ENCODE measurements around the gene TNRC6A.

DNA sequence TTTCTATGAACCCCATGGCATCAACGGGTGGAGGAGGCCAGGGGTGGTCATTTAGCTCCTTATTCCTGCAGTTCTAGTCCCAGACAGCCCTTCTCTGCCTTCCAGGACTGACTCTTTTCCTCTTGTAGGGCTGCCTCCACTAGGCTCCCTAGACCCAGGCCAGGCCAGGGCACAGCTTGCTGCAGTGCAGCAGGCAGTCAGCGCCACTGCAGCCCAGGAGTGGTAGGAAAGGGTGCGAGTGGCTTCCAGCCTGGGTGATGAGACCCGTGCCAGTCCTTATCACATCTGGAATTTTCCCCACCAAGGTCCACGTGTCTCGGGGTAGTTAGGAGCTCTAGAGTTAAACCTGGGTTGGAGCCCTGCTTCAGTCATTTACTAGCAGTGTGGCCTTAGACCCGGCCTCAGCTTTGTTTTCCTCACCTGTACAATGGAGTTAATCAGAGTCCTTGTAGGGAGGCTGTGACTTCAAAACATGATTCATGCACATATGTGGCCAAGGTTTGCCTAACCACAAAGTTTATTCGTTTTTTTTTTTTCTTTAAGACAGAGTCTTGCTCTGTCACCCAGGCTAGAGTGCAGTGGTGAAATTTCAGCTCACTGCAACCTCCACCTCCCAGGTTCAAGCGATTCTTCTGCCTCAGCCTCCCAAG lies 121.0 kb downstream of the TNRC6A start:
- no peak for TF ChIP-seq EZH2phosphoT487 (IDR thresholded peaks at IDR 0.05; ENCODE audit: low read depth)
- TF ChIP-seq, protein P1, sequence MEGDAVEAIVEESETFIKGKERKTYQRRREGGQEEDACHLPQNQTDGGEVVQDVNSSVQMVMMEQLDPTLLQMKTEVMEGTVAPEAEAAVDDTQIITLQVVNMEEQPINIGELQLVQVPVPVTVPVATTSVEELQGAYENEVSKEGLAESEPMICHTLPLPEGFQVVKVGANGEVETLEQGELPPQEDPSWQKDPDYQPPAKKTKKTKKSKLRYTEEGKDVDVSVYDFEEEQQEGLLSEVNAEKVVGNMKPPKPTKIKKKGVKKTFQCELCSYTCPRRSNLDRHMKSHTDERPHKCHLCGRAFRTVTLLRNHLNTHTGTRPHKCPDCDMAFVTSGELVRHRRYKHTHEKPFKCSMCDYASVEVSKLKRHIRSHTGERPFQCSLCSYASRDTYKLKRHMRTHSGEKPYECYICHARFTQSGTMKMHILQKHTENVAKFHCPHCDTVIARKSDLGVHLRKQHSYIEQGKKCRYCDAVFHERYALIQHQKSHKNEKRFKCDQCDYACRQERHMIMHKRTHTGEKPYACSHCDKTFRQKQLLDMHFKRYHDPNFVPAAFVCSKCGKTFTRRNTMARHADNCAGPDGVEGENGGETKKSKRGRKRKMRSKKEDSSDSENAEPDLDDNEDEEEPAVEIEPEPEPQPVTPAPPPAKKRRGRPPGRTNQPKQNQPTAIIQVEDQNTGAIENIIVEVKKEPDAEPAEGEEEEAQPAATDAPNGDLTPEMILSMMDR (IDR thresholded peaks at IDR 0.05; ENCODE audit: low read depth, low read length) = no peak
